ENCODE data around the gene HSD3B2.

- TF ChIP-seq CTCF (IDR thresholded peaks at IDR 0.05; ENCODE audit: low read depth, low read length) (no peak), MAX (IDR thresholded peaks at IDR 0.05; ENCODE audit: low read depth, low read length) (no peak), POLR2A (IDR thresholded peaks at IDR 0.05; ENCODE audit: extremely low read depth, insufficient read length) (no peak)
Observed at GRCh38 chr1:119384591-119384990, 30.4 kb upstream of the HSD3B2 start.

Measured in NB4 (cell line).